Sigmoid colon (tissue), 7 donors: ENCODE results near the gene SORCS2. TPM values are rescaled to one million over a fixed set of nuclear protein-coding genes. Genes with fewer than 3 reads are reported as not detected.

Experiments used
- DNase-seq: peaks from one replicate; pipeline ENCODE4 v3.0.0-alpha.2; 2019
- H3K27ac ChIP-seq, 4 donors: fragments of 200-600 bp; sonication (generic); one replicate each; pipeline ENCODE4 v1.5.1; 2016 to 2019; ENCODE audit warnings: mild to moderate bottlenecking in 1 of 4
- H3K27me3 ChIP-seq, 3 donors: fragments of 200-600 bp; sonication (generic); one replicate each; pipeline ENCODE4 v1.5.1; 2019; ENCODE audit warnings: mild to moderate bottlenecking in 1 of 3
- H3K36me3 ChIP-seq, 4 donors: fragments of 200-600 bp; sonication (generic); one replicate each; pipeline ENCODE4 v1.5.1; 2016 to 2019
- H3K4me1 ChIP-seq, 4 donors: fragments of 200-600 bp; sonication (generic); one replicate each; pipeline ENCODE4 v1.5.1; 2017 to 2019
- H3K4me3 ChIP-seq, 4 donors: fragments of 200-600 bp; sonication (generic); one replicate each; pipeline ENCODE4 v1.5.1; 2017 to 2019; ENCODE audit warnings: mild to moderate bottlenecking in 2 of 4, moderate library complexity in 1 of 4
- H3K9me3 ChIP-seq, 4 donors: fragments of 200-600 bp in 3 of 4; sonication (generic) in 3 of 4; one replicate each; pipeline versions ENCODE4 v1.5.1 to v1.6.1; 2013 to 2019
- EP300 ChIP-seq, 4 donors: sonication (generic); formaldehyde crosslinking; IDR thresholded peaks; one replicate each; pipeline ENCODE4 v1.6.1; 2017; ENCODE audit warnings: antibody characterized with exemption in 4 of 4
- POLR2A ChIP-seq, 2 donors: fragments of 450-650 bp; IDR thresholded peaks; one replicate each; pipeline ENCODE4 v1.6.1; 2016; ENCODE audit warnings: antibody characterized with exemption in 2 of 2, mild to moderate bottlenecking in 2 of 2, moderate library complexity in 2 of 2
- POLR2AphosphoS5 ChIP-seq, 4 donors: sonication (generic); formaldehyde crosslinking; IDR thresholded peaks; one replicate each; pipeline ENCODE4 v1.6.1; 2017; ENCODE audit warnings: antibody characterized with exemption in 4 of 4
- WGBS, 2 donors: extraction: QIAGEN DNeasy Blood & Tissue Kit; methylation state at CpG; one replicate each; pipeline ENCODE4 v1.1.7; 2013; 5-methylcytosine and 5-hydroxymethylcytosine counted together
- intact Hi-C: fragments of 100-400 bp; cut with DNase I; formaldehyde crosslinking; loops from one replicate; pipeline ENCODE4 v1.15.1; 2023
- polyA plus RNA-seq, 3 donors: library from polyadenylated mRNA; stranded (reverse); fragments of 200-250 nt; gene quantifications; one replicate each; pipeline ENCODE4 v1.2.3, GENCODE V29; 2013
- total RNA-seq, 4 donors: library from RNA; depleted of rRNA; stranded (reverse); fragments of >200 nt; gene quantifications; one replicate each; pipeline ENCODE4 v1.1.0, GENCODE V29; 2016
- TF ChIP-seq, protein P1 (sequence below), 4 experiments: fragments of 450-650 bp in 3 of 4; fragments of 200-600 bp in 1 of 4; IDR thresholded peaks; one replicate each; pipeline ENCODE4 v1.5.1; 2016 to 2019; ENCODE audit warnings: antibody characterized with exemption in 4 of 4, mild to moderate bottlenecking in 3 of 4, moderate library complexity in 2 of 4
- donor health status: healthy with polysubstance abuse.
- donor health status: Bipolar disorder and iron deficiency.
- donor health status: healthy.

SORCS2 gene
- total and polyA plus RNA-seq, 7 donors = 1.8 to 6.4 (median 3.9) TPM; not detected in 2

DNA sequence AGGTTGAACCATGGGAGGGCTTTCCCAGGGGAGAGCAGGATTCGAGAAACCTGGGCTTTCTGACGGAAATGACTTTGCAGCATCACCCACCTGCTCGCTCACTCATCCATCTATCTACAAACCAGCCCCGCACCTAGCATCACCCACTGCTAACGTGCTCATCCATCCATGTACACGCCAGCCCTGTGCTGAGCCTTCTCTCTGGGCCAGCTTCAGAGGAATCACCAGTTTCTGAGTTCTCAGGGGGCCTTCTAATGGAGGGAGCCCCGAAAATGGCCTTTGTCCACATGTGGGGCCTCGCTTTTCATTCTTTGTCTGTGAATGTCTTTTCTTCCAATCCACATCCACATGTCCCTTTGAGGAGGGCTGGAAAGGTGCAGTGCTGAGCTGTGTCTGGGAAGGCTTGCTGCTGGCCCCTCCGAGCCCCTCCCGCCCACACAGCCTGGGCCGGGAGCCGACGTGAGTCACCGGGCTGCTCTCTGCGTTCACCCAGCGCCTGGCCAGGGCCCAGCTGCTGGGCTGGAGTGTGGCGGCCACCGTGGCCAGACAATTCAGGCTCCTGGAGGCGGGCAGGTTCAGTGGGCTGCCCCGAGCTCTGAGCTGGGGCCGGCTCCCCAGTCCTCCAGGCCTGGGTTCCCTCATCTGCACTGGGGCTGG, 14.7 kb downstream of the SORCS2 start:
- peak overlapping the region in 2 of 4 donors; percentile 8 to 12 for H3K4me3 ChIP-seq
- 49 to 58% methylated on average over 21 of the region's 21 CpGs for WGBS, 2 donors
- no peaks in the 10 kb centered on the region for H3K9me3 ChIP-seq
- intact Hi-C loops = loop anchor here (2.0 to 5.0 kb wide), 2 partner anchors 44 to 85 kb away; no protein-coding TSS in a partner anchor
- H3K27me3 ChIP-seq = no peaks in the 10 kb centered on the region
- peaks cover 0 to 45% (median 35%) of the 10 kb centered on the region in 4 donors for H3K4me1 ChIP-seq
- peak; percentile 95 for DNase-seq
- peak overlapping the region; percentile 77 to 88 (median 82) for H3K27ac ChIP-seq
- no peak for TF ChIP-seq EP300 (IDR thresholded peaks at IDR 0.05)
- TF ChIP-seq POLR2AphosphoS5 (IDR thresholded peaks at IDR 0.05) = peak in 3 of 4 donors; percentile 44 to 53 (median 45)
- no peaks in the 10 kb centered on the region for H3K36me3 ChIP-seq

DNA sequence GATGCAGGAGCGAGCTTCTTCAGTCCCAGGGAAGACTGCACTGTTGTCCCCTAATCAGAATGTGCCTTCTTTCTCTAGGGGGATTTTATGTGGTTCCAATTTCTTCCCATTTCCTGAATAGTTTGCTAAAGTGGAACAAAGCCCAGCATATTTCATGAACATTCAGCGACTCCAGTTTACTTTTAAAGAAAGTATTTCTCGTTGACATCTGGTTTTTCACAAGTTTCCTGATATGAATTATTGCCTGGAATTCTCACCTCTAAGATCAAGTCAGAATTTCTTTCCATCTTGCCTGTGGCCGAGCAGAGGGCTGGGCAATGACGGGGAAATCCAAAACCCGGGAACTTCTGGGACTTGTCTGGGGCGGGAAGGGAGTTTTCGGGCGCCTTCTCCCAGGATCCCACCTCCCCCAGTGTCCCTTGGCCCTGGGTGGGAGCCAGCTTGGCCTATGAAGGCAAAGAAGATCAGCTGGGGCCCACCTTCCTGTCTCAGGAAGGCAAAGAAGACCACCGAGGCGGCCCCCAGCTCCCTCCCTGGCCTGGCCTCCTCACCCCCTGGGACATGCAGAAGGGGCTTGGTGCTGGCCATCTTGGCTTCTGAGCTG, 15.4 kb downstream of the SORCS2 start:
- Histone ChIP-seq H3K36me3 (no peaks in the 10 kb centered on the region), H3K4me3 (peak overlapping the region in 2 of 4 donors; percentile 8 to 12), H3K9me3 (no peaks in the 10 kb centered on the region), H3K27ac (peak overlapping the region; percentile 77 to 88 (median 82)), H3K27me3 (no peaks in the 10 kb centered on the region), H3K4me1 (peaks cover 0 to 45% (median 34%) of the 10 kb centered on the region in 4 donors)
- TF ChIP-seq, protein P1, sequence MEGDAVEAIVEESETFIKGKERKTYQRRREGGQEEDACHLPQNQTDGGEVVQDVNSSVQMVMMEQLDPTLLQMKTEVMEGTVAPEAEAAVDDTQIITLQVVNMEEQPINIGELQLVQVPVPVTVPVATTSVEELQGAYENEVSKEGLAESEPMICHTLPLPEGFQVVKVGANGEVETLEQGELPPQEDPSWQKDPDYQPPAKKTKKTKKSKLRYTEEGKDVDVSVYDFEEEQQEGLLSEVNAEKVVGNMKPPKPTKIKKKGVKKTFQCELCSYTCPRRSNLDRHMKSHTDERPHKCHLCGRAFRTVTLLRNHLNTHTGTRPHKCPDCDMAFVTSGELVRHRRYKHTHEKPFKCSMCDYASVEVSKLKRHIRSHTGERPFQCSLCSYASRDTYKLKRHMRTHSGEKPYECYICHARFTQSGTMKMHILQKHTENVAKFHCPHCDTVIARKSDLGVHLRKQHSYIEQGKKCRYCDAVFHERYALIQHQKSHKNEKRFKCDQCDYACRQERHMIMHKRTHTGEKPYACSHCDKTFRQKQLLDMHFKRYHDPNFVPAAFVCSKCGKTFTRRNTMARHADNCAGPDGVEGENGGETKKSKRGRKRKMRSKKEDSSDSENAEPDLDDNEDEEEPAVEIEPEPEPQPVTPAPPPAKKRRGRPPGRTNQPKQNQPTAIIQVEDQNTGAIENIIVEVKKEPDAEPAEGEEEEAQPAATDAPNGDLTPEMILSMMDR (IDR thresholded peaks at IDR 0.05) = no peak
- no peak for TF ChIP-seq POLR2AphosphoS5 (IDR thresholded peaks at IDR 0.05)
- TF ChIP-seq POLR2A (IDR thresholded peaks at IDR 0.05) = no peak
- no peak for TF ChIP-seq EP300 (IDR thresholded peaks at IDR 0.05)
- DNase-seq = no peak
- intact Hi-C loops = loop anchor here (2.0 to 5.0 kb wide), 2 partner anchors 43 to 85 kb away; no protein-coding TSS in a partner anchor
- 78% methylated on average over 11 of the region's 11 CpGs for WGBS, 2 donors

DNA sequence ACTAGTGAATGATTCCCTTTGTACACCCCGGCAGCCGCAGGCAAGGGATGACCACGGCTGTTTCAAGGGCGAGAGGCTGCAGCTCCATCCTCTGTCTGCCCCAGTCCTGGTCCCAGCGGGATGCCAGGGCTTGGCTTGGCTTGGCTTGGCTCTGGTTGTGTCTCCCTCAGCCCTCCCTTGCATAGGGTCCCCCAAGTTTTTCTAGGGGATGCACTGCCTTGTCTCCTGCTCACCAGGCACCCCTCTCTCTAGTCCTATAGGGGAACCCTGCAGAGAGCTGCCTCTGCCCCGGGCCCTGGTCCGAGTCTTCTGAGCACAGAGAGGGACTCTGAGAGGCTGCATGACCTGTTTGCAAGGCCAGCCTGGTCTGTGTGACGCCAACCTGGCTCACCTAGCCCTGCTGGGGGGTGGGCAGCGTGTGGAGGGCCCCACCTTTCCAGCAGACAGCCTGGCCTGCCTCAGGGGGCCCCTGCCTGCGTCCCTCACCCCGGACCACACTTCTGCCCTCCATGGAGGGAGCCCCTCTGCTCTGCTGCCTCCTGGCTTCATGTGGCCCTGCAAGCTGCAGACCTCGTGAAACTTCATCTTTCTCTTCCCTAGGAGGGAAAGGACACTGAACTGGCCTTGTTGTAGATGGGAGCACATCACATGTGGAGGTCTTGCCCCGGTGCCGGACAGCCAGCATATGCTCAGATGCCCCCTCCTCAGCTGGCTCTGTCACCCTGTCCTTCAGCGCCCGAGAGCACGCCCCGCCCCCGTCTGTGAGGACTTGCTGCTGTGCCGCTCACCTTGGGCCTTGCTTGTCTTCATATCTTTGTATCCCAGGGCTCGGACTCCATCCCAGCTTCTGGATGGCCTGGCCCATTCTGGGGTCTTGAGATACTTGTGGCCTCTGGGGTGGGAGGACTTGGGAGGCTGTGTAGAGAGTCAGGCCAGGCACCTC, 16.4 kb downstream of the SORCS2 start:
- H3K9me3 ChIP-seq = no peaks in the 10 kb centered on the region
- peaks cover 0 to 45% (median 34%) of the 10 kb centered on the region in 4 donors for H3K4me1 ChIP-seq
- H3K36me3 ChIP-seq = no peaks in the 10 kb centered on the region
- no peak for TF ChIP-seq POLR2AphosphoS5 (IDR thresholded peaks at IDR 0.05)
- TF ChIP-seq, protein P1 (IDR thresholded peaks at IDR 0.05) = no peak
- WGBS, 2 donors = 81 to 83% methylated on average over 21 of the region's 21 CpGs
- intact Hi-C loops = loop anchor here (5.0 kb wide), 1 partner anchor 84 kb away; no protein-coding TSS in a partner anchor
- H3K27me3 ChIP-seq = no peaks in the 10 kb centered on the region
- no peak for DNase-seq
- H3K4me3 ChIP-seq = no peak overlapping the region
- peak overlapping the region; percentile 77 to 88 (median 82) for H3K27ac ChIP-seq

DNA sequence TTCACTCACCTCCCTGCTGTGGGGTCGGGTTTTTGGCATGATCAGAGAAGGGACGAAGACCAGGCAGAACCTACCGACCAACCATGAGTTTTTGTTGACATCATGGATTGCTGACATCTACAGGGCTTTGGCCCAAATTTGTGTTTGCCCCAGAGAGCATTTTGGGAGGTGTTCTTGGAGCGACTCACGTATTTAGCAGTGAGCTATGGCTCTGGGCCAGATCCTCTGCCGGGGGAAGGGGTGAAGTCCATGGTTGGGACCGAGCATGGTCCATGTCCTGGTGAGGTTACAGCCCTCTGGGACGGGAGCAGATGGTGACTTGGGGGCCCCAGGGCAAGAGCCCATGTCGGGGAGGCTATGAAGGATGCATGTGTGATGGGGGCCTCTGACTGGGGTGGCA, 17.4 kb downstream of the SORCS2 start:
- 72 to 81% methylated on average over 9 of the region's 9 CpGs for WGBS, 2 donors
- DNase-seq = no peak
- Histone ChIP-seq H3K4me1 (peaks cover 0 to 44% (median 34%) of the 10 kb centered on the region in 4 donors), H3K4me3 (no peak overlapping the region), H3K27ac (no peak overlapping the region), H3K27me3 (no peaks in the 10 kb centered on the region), H3K9me3 (peaks cover 0 to 3% (median 0%) of the 10 kb centered on the region in 4 donors), H3K36me3 (no peaks in the 10 kb centered on the region)
- intact Hi-C loops = loop anchor here (5.0 kb wide), 1 partner anchor 83 kb away; no protein-coding TSS in a partner anchor
- TF ChIP-seq, protein P1 (IDR thresholded peaks at IDR 0.05) = no peak
- TF ChIP-seq EP300 (IDR thresholded peaks at IDR 0.05) = no peak
